Astrocyte (in vitro differentiated cells and primary cell): ENCODE data around the gene DNAH6. TPM values are rescaled to one million over a fixed set of nuclear protein-coding genes. Genes with fewer than 3 reads are reported as not detected.

Experiments
- DNase-seq: peaks from one replicate; pipeline ENCODE4 v3.0.0-alpha.2; 2010; ENCODE audit warnings: low read depth
- FAIRE-seq: peaks from 2 replicates; lab custom pipeline; 2011; peaks lifted over from hg19 to GRCh38; lab: Jason Lieb, UNC
- H2AFZ ChIP-seq: 2 replicates; pipeline ENCODE4 v1.6.0; 2012; ENCODE audit warnings: low read depth, low read length, inconsistent platforms
- H3K27ac ChIP-seq: 2 replicates; pipeline ENCODE4 v1.5.1; 2011; ENCODE audit warnings: low read depth, low read length, inconsistent platforms
- H3K27me3 ChIP-seq: 2 replicates; pipeline ENCODE4 v1.6.0; 2011; ENCODE audit warnings: low read length, inconsistent platforms; ENCODE audit not compliant: insufficient read depth
- H3K36me3 ChIP-seq: 2 replicates; pipeline ENCODE4 v1.5.1; 2011; ENCODE audit warnings: low read length, inconsistent platforms; ENCODE audit not compliant: insufficient read depth
- H3K4me1 ChIP-seq: 2 replicates; pipeline ENCODE4 v1.5.1; 2011; ENCODE audit warnings: low read length, inconsistent platforms; ENCODE audit not compliant: insufficient read depth
- H3K4me2 ChIP-seq: 2 replicates; pipeline ENCODE4 v1.6.0; 2012; ENCODE audit warnings: low read length, inconsistent platforms
- H3K4me3 ChIP-seq: 2 replicates; pipeline ENCODE4 v1.5.1; 2011; ENCODE audit warnings: low read depth, mild to moderate bottlenecking, low read length, inconsistent platforms; ENCODE audit not compliant: insufficient read depth
- H3K79me2 ChIP-seq: 2 replicates; pipeline ENCODE4 v1.6.0; 2012; ENCODE audit warnings: mild to moderate bottlenecking, low read length, inconsistent platforms; ENCODE audit not compliant: insufficient read depth
- H3K9ac ChIP-seq: 2 replicates; pipeline ENCODE4 v1.6.0; 2012; ENCODE audit warnings: mild to moderate bottlenecking, low read length, inconsistent platforms
- H3K9me3 ChIP-seq: 2 replicates; pipeline ENCODE4 v1.5.1; 2012; ENCODE audit warnings: low read depth, mild to moderate bottlenecking, low read length, inconsistent platforms; ENCODE audit not compliant: insufficient read depth
- H4K20me1 ChIP-seq: 2 replicates; pipeline ENCODE4 v1.6.0; 2012; ENCODE audit warnings: low read length, inconsistent platforms; ENCODE audit not compliant: insufficient read depth
- H3K27ac Mint-ChIP-seq: one replicate; pipeline ENCODE4 v1.8.0; 2021; ENCODE audit warnings: mild to moderate bottlenecking, mixed read lengths; ENCODE audit not compliant: unreplicated experiment
- H3K27me3 Mint-ChIP-seq: one replicate; pipeline ENCODE4 v1.8.0; 2021; ENCODE audit warnings: low read depth, mixed read lengths; ENCODE audit not compliant: unreplicated experiment
- H3K36me3 Mint-ChIP-seq: one replicate; pipeline ENCODE4 v1.8.0; 2021; ENCODE audit warnings: low read depth, mixed read lengths; ENCODE audit not compliant: unreplicated experiment
- H3K4me1 Mint-ChIP-seq: one replicate; pipeline ENCODE4 v1.8.0; 2021; ENCODE audit warnings: low read depth, mixed read lengths; ENCODE audit not compliant: unreplicated experiment
- H3K4me3 Mint-ChIP-seq: one replicate; pipeline ENCODE4 v1.8.0; 2021; ENCODE audit warnings: mild to moderate bottlenecking, moderate library complexity, mixed read lengths; ENCODE audit not compliant: unreplicated experiment
- H3K9me3 Mint-ChIP-seq: one replicate; pipeline ENCODE4 v1.8.0; 2021; ENCODE audit warnings: mild to moderate bottlenecking, mixed read lengths; ENCODE audit not compliant: unreplicated experiment
- CTCF ChIP-seq: IDR thresholded peaks from 2 replicates; pipeline ENCODE4 v1.5.1; 2011; ENCODE audit warnings: low read depth, mild to moderate bottlenecking, inconsistent platforms, low read length, moderate library complexity; ENCODE audit not compliant: insufficient read depth
- EZH2 ChIP-seq: IDR thresholded peaks from 2 replicates; pipeline ENCODE4 v1.6.1; 2012; ENCODE audit warnings: mild to moderate bottlenecking, low read length, inconsistent platforms; ENCODE audit not compliant: insufficient read depth
- total RNA-seq: library from RNA; stranded (reverse); gene quantifications from 2 replicates; pipeline ENCODE4 v1.2.1, GENCODE V29; 2021

Gene DNAH6
- total RNA-seq, 1 donor from 2014 or later, result 0.20 TPM

- TF ChIP-seq EZH2, result no peak
- no peak for TF ChIP-seq CTCF
- no peak overlapping the region for H3K9ac ChIP-seq
- no peaks in the 10 kb centered on the region for H3K4me1 ChIP-seq
- Mint-ChIP-seq H3K36me3 (no peaks in the 10 kb centered on the region), H3K27me3 (peaks cover 5% of the 10 kb centered on the region), H3K27ac (no peak overlapping the region), H3K4me1 (peaks cover 2% of the 10 kb centered on the region), H3K9me3 (no peaks in the 10 kb centered on the region), H3K4me3 (no peak overlapping the region)
- H3K4me3 ChIP-seq, result no peak overlapping the region
- no peak for FAIRE-seq
- no peak for DNase-seq
- no peak overlapping the region for H3K4me2 ChIP-seq
- no peaks in the 10 kb centered on the region for H3K79me2 ChIP-seq
- no peaks in the 10 kb centered on the region for H3K9me3 ChIP-seq
- no peaks in the 10 kb centered on the region for H4K20me1 ChIP-seq
- H3K36me3 ChIP-seq, result no peaks in the 10 kb centered on the region
- no peaks in the 10 kb centered on the region for H3K27me3 ChIP-seq
- no peak overlapping the region for H3K27ac ChIP-seq
- no peak overlapping the region for H2AFZ ChIP-seq
These were observed 130.2 kb downstream of the DNAH6 start for GRCh38 chr2:84646514-84646913.

- Histone ChIP-seq H3K9ac (no peak overlapping the region), H3K79me2 (no peaks in the 10 kb centered on the region), H3K27ac (no peak overlapping the region), H3K27me3 (no peaks in the 10 kb centered on the region), H3K4me1 (no peaks in the 10 kb centered on the region), H2AFZ (no peak overlapping the region), H3K9me3 (no peaks in the 10 kb centered on the region), H4K20me1 (no peaks in the 10 kb centered on the region), H3K4me3 (no peak overlapping the region), H3K4me2 (no peak overlapping the region), H3K36me3 (no peaks in the 10 kb centered on the region)
- DNase-seq (no peak), FAIRE-seq (no peak)
- H3K27me3 Mint-ChIP-seq, result peaks cover 4% of the 10 kb centered on the region
- H3K4me1 Mint-ChIP-seq, result peaks cover 2% of the 10 kb centered on the region
- no peaks in the 10 kb centered on the region for H3K9me3 Mint-ChIP-seq
- H3K4me3 Mint-ChIP-seq, result no peak overlapping the region
- H3K36me3 Mint-ChIP-seq, result no peaks in the 10 kb centered on the region
- H3K27ac Mint-ChIP-seq, result no peak overlapping the region
- TF ChIP-seq CTCF (no peak), EZH2 (no peak)
These were observed 131.0 kb downstream of the DNAH6 start for GRCh38 chr2:84647267-84647666.

GRCh38 chr2:84649058-84649457 is 132.8 kb downstream of the DNAH6 start:
- H3K4me2 ChIP-seq, result no peak overlapping the region
- H3K27ac Mint-ChIP-seq, result no peak overlapping the region
- no peak overlapping the region for H2AFZ ChIP-seq
- TF ChIP-seq EZH2, result no peak
- no peak for TF ChIP-seq CTCF
- H3K9ac ChIP-seq, result no peak overlapping the region
- H3K36me3 Mint-ChIP-seq, result no peaks in the 10 kb centered on the region
- no peak overlapping the region for H3K4me3 Mint-ChIP-seq
- FAIRE-seq (no peak), DNase-seq (no peak)
- H3K9me3 Mint-ChIP-seq, result no peaks in the 10 kb centered on the region
- no peaks in the 10 kb centered on the region for H3K36me3 ChIP-seq
- H3K27me3 ChIP-seq, result no peaks in the 10 kb centered on the region
- H3K4me1 Mint-ChIP-seq, result peaks cover 2% of the 10 kb centered on the region
- no peaks in the 10 kb centered on the region for H3K9me3 ChIP-seq
- peaks cover 4% of the 10 kb centered on the region for H3K27me3 Mint-ChIP-seq
- H3K79me2 ChIP-seq, result no peaks in the 10 kb centered on the region
- no peaks in the 10 kb centered on the region for H4K20me1 ChIP-seq
- H3K4me3 ChIP-seq, result no peak overlapping the region
- no peaks in the 10 kb centered on the region for H3K4me1 ChIP-seq
- no peak overlapping the region for H3K27ac ChIP-seq
